ENCODE measurements around the gene PGK2. TPM values are rescaled to one million over a fixed set of nuclear protein-coding genes. Genes with fewer than 3 reads are reported as not detected.
"Not testable (repeated sequence)": the region's sequence is repeated elsewhere in the genome, so short reads cannot be mapped to it uniquely, and the experiment has no call there.

Gene PGK2
- total RNA-seq, 2 donors from 2014 or later = not detected

GRCh38 chr6:49806145-49806544 lies 19.1 kb upstream of the PGK2 start:
- DNase-seq (ENCODE audit: low spot score) = no peak
- Histone ChIP-seq H3K4me3 (no peak overlapping the region), H3K36me3 (no peaks in the 10 kb centered on the region), H3K27me3 (no peaks in the 10 kb centered on the region), H3K4me1 (no peaks in the 10 kb centered on the region), H3K27ac (no peak overlapping the region), H3K9me3 (peaks cover 0 to 11% of the 10 kb centered on the region in 2 donors)
- TF ChIP-seq CTCF (IDR thresholded peaks at IDR 0.05) = no peak

- Histone ChIP-seq H3K4me1 (no peaks in the 10 kb centered on the region), H3K4me3 (no peak overlapping the region), H3K27me3 (no peaks in the 10 kb centered on the region), H3K9me3 (peaks cover 0 to 11% of the 10 kb centered on the region in 2 donors), H3K36me3 (no peaks in the 10 kb centered on the region), H3K27ac (no peak overlapping the region)
- no peak for TF ChIP-seq CTCF (IDR thresholded peaks at IDR 0.05)
- no peak for DNase-seq (ENCODE audit: low spot score)
Observed at GRCh38 chr6:49805246-49805645, 18.2 kb upstream of the PGK2 start.

GRCh38 chr6:49801525-49801924 lies 14.4 kb upstream of the PGK2 start:
- Histone ChIP-seq H3K36me3 (no peaks in the 10 kb centered on the region), H3K4me1 (no peaks in the 10 kb centered on the region), H3K9me3 (no peaks in the 10 kb centered on the region), H3K27me3 (no peaks in the 10 kb centered on the region), H3K4me3 (no peak overlapping the region), H3K27ac (no peak overlapping the region)
- no peak for DNase-seq (ENCODE audit: low spot score)
- TF ChIP-seq CTCF (IDR thresholded peaks at IDR 0.05) = no peak

- no peak overlapping the region for H3K27ac ChIP-seq
- H3K9me3 ChIP-seq = no peaks in the 10 kb centered on the region
- no peak for DNase-seq (ENCODE audit: low spot score)
- H3K4me3 ChIP-seq = no peak overlapping the region
- no peaks in the 10 kb centered on the region for H3K36me3 ChIP-seq
- no peaks in the 10 kb centered on the region for H3K27me3 ChIP-seq
- no peak for TF ChIP-seq CTCF (IDR thresholded peaks at IDR 0.05)
- no peaks in the 10 kb centered on the region for H3K4me1 ChIP-seq
Observed at GRCh38 chr6:49799090-49799489, 12.0 kb upstream of the PGK2 start.

GRCh38 chr6:49796842-49797455 lies 9.9 kb upstream of the PGK2 start:
- not testable (repeated sequence) for H3K4me3 ChIP-seq; H3K27me3 ChIP-seq; H3K9me3 ChIP-seq; H3K27ac ChIP-seq; H3K4me1 ChIP-seq; DNase-seq (ENCODE audit: low spot score); H3K36me3 ChIP-seq

- H3K27ac ChIP-seq = no peak overlapping the region
- H3K36me3 ChIP-seq = no peaks in the 10 kb centered on the region
- DNase-seq (ENCODE audit: low spot score) = no peak
- no peaks in the 10 kb centered on the region for H3K9me3 ChIP-seq
- TF ChIP-seq CTCF (IDR thresholded peaks at IDR 0.05) = no peak
- no peaks in the 10 kb centered on the region for H3K27me3 ChIP-seq
- H3K4me1 ChIP-seq = no peaks in the 10 kb centered on the region
- no peak overlapping the region for H3K4me3 ChIP-seq
Observed at GRCh38 chr6:49790341-49790740, 3.3 kb upstream of the PGK2 start.
